Measurements from ENCODE around the gene UBAC1. TPM values are rescaled to one million over a fixed set of nuclear protein-coding genes. Genes with fewer than 3 reads are reported as not detected.
A peak's percentile ranks its signal among the peaks of the same experiment; 100 is the strongest.

Gene UBAC1
- total RNA-seq, 5 donors from 2014 or later (not counting 1 experiment from before 2014, with no cell fraction given) = 25.9 to 37.3 (median 33.6) TPM

GRCh38 chr9:135929656-135930445 is 31.3 kb downstream of the UBAC1 start:
- H3K36me3 Mint-ChIP-seq = peaks cover 26% of the 10 kb centered on the region
- no peak overlapping the region for H3K4me3 Mint-ChIP-seq
- no peak overlapping the region for H3K27ac Mint-ChIP-seq
- Histone ChIP-seq H3K27me3 (replicated peaks in 1 of 2; ENCODE audit: control insufficient read depth in 2 of 2, extremely low read depth in 1 of 2, insufficient read depth in 2 of 2, low read length in 1 of 2) (no peaks in the 10 kb centered on the region), H3K9me3 (no peaks in the 10 kb centered on the region), H3K4me3 (ENCODE audit: control insufficient read depth in 1 of 2, extremely low read depth in 1 of 2, low read length in 1 of 2) (no peak overlapping the region), H3K27ac (ENCODE audit: low read length) (no peak overlapping the region), H3K36me3 (ENCODE audit: control insufficient read depth in 2 of 2, extremely low read depth in 1 of 2, insufficient read depth in 1 of 2, low read length in 1 of 2) (peaks cover 8 to 32% of the 10 kb centered on the region in 2 donors), H3K4me1 (ENCODE audit: control insufficient read depth in 1 of 2, extremely low read depth in 1 of 2, insufficient read depth in 2 of 2, low read length in 2 of 2) (peaks cover 0 to 22% of the 10 kb centered on the region in 2 experiments)
- H3K27me3 Mint-ChIP-seq = no peaks in the 10 kb centered on the region
- no peaks in the 10 kb centered on the region for H3K9me3 Mint-ChIP-seq
- POLR2A ChIA-PET = no interaction called here
- peaks cover 0 to 14% (median 2%) of the 10 kb centered on the region in 3 donors for H3K4me1 Mint-ChIP-seq
- CTCF ChIA-PET = no interaction called here
- no peak for ATAC-seq (replicated peaks in 1 of 4)
- WGBS (ENCODE audit: insufficient coverage) = 93% methylated on average over 15 of the region's 21 CpGs
- DNase-seq = no peak

GRCh38 chr9:135928731-135929655 is 32.2 kb downstream of the UBAC1 start:
- Histone ChIP-seq H3K9me3 (no peaks in the 10 kb centered on the region), H3K27me3 (replicated peaks in 1 of 2; ENCODE audit: control insufficient read depth in 2 of 2, extremely low read depth in 1 of 2, insufficient read depth in 2 of 2, low read length in 1 of 2) (no peaks in the 10 kb centered on the region), H3K4me1 (ENCODE audit: control insufficient read depth in 1 of 2, extremely low read depth in 1 of 2, insufficient read depth in 2 of 2, low read length in 2 of 2) (peaks cover 0 to 22% of the 10 kb centered on the region in 2 experiments), H3K4me3 (ENCODE audit: control insufficient read depth in 1 of 2, extremely low read depth in 1 of 2, low read length in 1 of 2) (no peak overlapping the region), H3K27ac (ENCODE audit: low read length) (no peak overlapping the region), H3K36me3 (ENCODE audit: control insufficient read depth in 2 of 2, extremely low read depth in 1 of 2, insufficient read depth in 1 of 2, low read length in 1 of 2) (peaks cover 8 to 27% of the 10 kb centered on the region in 2 donors)
- ATAC-seq (replicated peaks in 1 of 4) = no peak
- peaks cover 0 to 15% (median 2%) of the 10 kb centered on the region in 3 donors for H3K4me1 Mint-ChIP-seq
- H3K27ac Mint-ChIP-seq = no peak overlapping the region
- H3K27me3 Mint-ChIP-seq = no peaks in the 10 kb centered on the region
- no peaks in the 10 kb centered on the region for H3K9me3 Mint-ChIP-seq
- ChIA-PET CTCF (no interaction called here), POLR2A (no interaction called here)
- peaks cover 21% of the 10 kb centered on the region for H3K36me3 Mint-ChIP-seq
- no peak overlapping the region for H3K4me3 Mint-ChIP-seq
- 97% methylated on average over 26 of the region's 27 CpGs for whole genome bisulfite sequencing (ENCODE audit: insufficient coverage)
- no peak for DNase-seq

- peaks cover 3 to 22% of the 10 kb centered on the region in 2 donors for H3K36me3 ChIP-seq (ENCODE audit: control insufficient read depth in 2 of 2, extremely low read depth in 1 of 2, insufficient read depth in 1 of 2, low read length in 1 of 2)
These were observed 33.0 kb downstream of the UBAC1 start for GRCh38 chr9:135928074-135928730.

GRCh38 chr9:135927195-135928013 is 33.8 kb downstream of the UBAC1 start:
- peaks cover 0 to 14% of the 10 kb centered on the region in 2 donors for H3K36me3 ChIP-seq (ENCODE audit: control insufficient read depth in 2 of 2, extremely low read depth in 1 of 2, insufficient read depth in 1 of 2, low read length in 1 of 2)
- H3K4me3 ChIP-seq (ENCODE audit: control insufficient read depth in 1 of 2, extremely low read depth in 1 of 2, low read length in 1 of 2) = no peak overlapping the region
- Mint-ChIP-seq H3K4me3 (no peak overlapping the region), H3K27me3 (no peaks in the 10 kb centered on the region), H3K4me1 (peaks cover 0 to 15% (median 2%) of the 10 kb centered on the region in 3 donors), H3K36me3 (peaks cover 10% of the 10 kb centered on the region), H3K9me3 (no peaks in the 10 kb centered on the region), H3K27ac (no peak overlapping the region)
- no peaks in the 10 kb centered on the region for H3K9me3 ChIP-seq
- peaks cover 0 to 22% of the 10 kb centered on the region in 2 experiments for H3K4me1 ChIP-seq (ENCODE audit: control insufficient read depth in 1 of 2, extremely low read depth in 1 of 2, insufficient read depth in 2 of 2, low read length in 2 of 2)
- ATAC-seq (replicated peaks in 1 of 4) = no peak
- DNase-seq = no peak
- H3K27ac ChIP-seq (ENCODE audit: low read length) = no peak overlapping the region
- H3K27me3 ChIP-seq (replicated peaks in 1 of 2; ENCODE audit: control insufficient read depth in 2 of 2, extremely low read depth in 1 of 2, insufficient read depth in 2 of 2, low read length in 1 of 2) = no peaks in the 10 kb centered on the region
- CTCF ChIA-PET = no interaction called here
- POLR2A ChIA-PET = no interaction called here
- 84% methylated on average over 20 of the region's 25 CpGs for WGBS (ENCODE audit: insufficient coverage)

More at GRCh38 chr9:135928074-135928730, 33.0 kb downstream of the UBAC1 start:
- Histone ChIP-seq H3K4me1 (ENCODE audit: control insufficient read depth in 1 of 2, extremely low read depth in 1 of 2, insufficient read depth in 2 of 2, low read length in 2 of 2) (peaks cover 0 to 22% of the 10 kb centered on the region in 2 experiments), H3K27me3 (replicated peaks in 1 of 2; ENCODE audit: control insufficient read depth in 2 of 2, extremely low read depth in 1 of 2, insufficient read depth in 2 of 2, low read length in 1 of 2) (no peaks in the 10 kb centered on the region), H3K27ac (ENCODE audit: low read length) (no peak overlapping the region), H3K4me3 (ENCODE audit: control insufficient read depth in 1 of 2, extremely low read depth in 1 of 2, low read length in 1 of 2) (no peak overlapping the region), H3K9me3 (no peaks in the 10 kb centered on the region)
- Mint-ChIP-seq H3K27me3 (no peaks in the 10 kb centered on the region), H3K9me3 (no peaks in the 10 kb centered on the region), H3K36me3 (peaks cover 14% of the 10 kb centered on the region), H3K27ac (no peak overlapping the region), H3K4me1 (peaks cover 0 to 15% (median 2%) of the 10 kb centered on the region in 3 donors), H3K4me3 (no peak overlapping the region)
- DNase-seq = no peak
- ChIA-PET POLR2A (no interaction called here), CTCF (no interaction called here)
- no peak for ATAC-seq (replicated peaks in 1 of 4)
- WGBS (ENCODE audit: insufficient coverage) = 84% methylated on average over 19 of the region's 23 CpGs

- Histone ChIP-seq H3K36me3 (ENCODE audit: control insufficient read depth in 2 of 2, extremely low read depth in 1 of 2, insufficient read depth in 1 of 2, low read length in 1 of 2) (peaks cover 0 to 10% of the 10 kb centered on the region in 2 donors), H3K9me3 (no peaks in the 10 kb centered on the region), H3K4me3 (ENCODE audit: control insufficient read depth in 1 of 2, extremely low read depth in 1 of 2, low read length in 1 of 2) (no peak overlapping the region), H3K27ac (ENCODE audit: low read length) (no peak overlapping the region), H3K27me3 (replicated peaks in 1 of 2; ENCODE audit: control insufficient read depth in 2 of 2, extremely low read depth in 1 of 2, insufficient read depth in 2 of 2, low read length in 1 of 2) (no peaks in the 10 kb centered on the region), H3K4me1 (ENCODE audit: control insufficient read depth in 1 of 2, extremely low read depth in 1 of 2, insufficient read depth in 2 of 2, low read length in 2 of 2) (peaks cover 0 to 22% of the 10 kb centered on the region in 2 experiments)
- CTCF ChIA-PET = no interaction called here
- Mint-ChIP-seq H3K4me1 (peaks cover 0 to 15% (median 2%) of the 10 kb centered on the region in 3 donors), H3K27ac (no peak overlapping the region), H3K27me3 (no peaks in the 10 kb centered on the region), H3K9me3 (no peaks in the 10 kb centered on the region), H3K36me3 (peaks cover 7% of the 10 kb centered on the region), H3K4me3 (no peak overlapping the region)
- WGBS (ENCODE audit: insufficient coverage) = 50% methylated on average over 27 of the region's 27 CpGs
- DNase-seq = peak in 14 of 35 experiments; percentile 9 to 50 (median 20)
- peak in 3 of 4 experiments; percentile 27 to 35 (median 27) for ATAC-seq (replicated peaks in 1 of 4)
- POLR2A ChIA-PET = no interaction called here
These were observed 34.6 kb downstream of the UBAC1 start for GRCh38 chr9:135926402-135927194.

Measured in T-cell (primary cell).